ENCODE results near the gene ZMAT1.
"Not testable (repeated sequence)": the region's sequence is repeated elsewhere in the genome, so short reads cannot be mapped to it uniquely, and the experiment has no call there.

The ZMAT1 gene

GRCh38 chrX:101931488-101932248 is at the start of gene ZMAT1:
Gene ZMAT1, minus strand, starts transcription at chrX:101932027. Its CDS starts 19 bp downstream, at chrX:101932008.
- DNase-seq (ENCODE audit: low read depth), result peak; percentile 87

GRCh38 chrX:101977106-101977505 is 45.3 kb upstream of the ZMAT1 start:
- DNase-seq (ENCODE audit: low read depth), result peak; percentile 65

DNA sequence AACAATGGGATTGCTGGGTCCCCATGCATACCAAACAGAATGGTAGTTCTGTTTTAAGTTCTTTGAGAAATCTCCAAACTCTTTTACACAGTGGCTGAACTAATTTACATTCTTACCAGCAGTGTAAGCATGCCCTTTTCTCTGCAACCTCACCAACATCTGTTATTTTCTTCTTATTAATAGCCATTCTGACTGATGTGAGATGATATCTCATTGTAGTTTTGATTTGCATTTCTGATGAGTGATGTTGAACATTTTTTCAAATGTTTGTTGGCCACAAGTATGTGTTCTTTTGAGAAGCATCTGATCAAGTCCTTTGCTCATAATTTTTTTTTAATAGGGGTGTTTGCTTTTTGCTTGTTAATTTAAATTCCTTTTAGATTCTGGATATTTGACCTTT is 41.2 kb upstream of the ZMAT1 start:
- DNase-seq (ENCODE audit: low read depth), result peak; percentile 80

DNA sequence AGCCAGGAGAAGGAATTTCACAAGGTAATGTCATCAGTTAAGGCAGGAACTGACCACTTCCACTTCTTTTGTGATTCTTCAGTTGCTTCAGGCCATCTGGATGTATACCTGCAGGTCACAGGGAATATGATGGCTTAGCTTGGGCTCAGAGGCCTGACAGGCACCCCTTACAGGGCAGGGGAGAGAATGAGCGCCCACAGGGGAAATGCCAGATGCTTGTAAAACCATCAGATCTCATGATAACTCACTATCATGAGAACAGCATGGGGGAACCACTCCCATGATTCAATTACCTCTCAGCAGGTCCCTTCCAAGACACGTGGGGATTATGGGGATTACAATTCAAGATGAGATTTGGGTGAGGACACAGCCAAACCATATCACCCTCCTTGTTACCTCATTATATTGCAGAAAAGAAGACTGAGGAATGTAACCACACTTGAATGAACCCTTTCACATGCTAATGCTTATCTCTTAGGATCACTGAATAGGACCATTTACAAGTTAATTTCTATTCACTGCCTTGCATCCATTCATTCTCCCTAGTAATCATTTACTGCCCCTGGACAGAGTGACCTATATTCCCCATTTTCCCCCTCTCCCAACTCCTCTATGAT is 33.2 kb upstream of the ZMAT1 start:
- not testable (repeated sequence) for DNase-seq (ENCODE audit: low read depth)

DNA sequence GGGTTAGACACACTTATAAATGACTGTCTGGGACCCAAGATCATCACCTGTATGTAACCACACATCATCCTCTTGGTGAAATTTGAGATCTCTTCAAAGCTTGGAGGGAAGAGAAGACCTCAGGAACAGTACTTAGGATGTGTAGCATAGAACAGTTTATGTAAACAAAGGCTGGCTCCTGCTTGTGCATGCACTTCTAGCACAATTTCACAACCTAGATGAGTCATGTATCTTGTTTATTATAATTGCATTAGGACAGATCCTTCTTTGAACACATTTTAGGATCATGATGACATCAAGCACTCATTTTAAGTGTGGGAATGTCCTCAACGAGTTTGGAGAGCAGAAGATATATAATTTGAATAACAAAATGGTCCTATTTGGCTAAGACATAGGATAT is 26.3 kb upstream of the ZMAT1 start:
- peak; percentile 65 for DNase-seq (ENCODE audit: low read depth)

DNA sequence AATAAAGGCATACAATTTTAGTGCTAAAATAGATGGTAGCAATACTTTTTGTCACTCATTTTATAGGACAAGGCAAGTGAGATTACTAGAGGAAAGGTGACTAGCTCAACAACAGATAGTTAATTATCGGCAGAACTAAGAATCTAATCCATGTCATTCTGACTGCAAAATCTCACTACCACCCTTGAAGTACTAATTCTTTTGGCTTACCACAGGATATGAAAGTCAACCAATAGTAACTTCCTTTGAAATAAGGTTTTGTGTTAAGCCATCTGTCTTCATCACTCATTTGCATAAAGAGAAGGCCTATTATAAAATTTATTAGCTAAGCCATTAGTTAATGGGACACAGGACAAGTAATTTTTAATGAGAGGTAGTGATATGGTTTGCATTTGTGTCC is 25.3 kb upstream of the ZMAT1 start:
- DNase-seq (ENCODE audit: low read depth), result no peak

GRCh38 chrX:101956556-101956955 is 24.7 kb upstream of the ZMAT1 start:
- no peak for DNase-seq (ENCODE audit: low read depth)

- no peak for DNase-seq (ENCODE audit: low read depth)
Observed at GRCh38 chrX:101950581-101950980, 18.8 kb upstream of the ZMAT1 start.

- DNase-seq (ENCODE audit: low read depth), result no peak
Observed at GRCh38 chrX:101932249-101932570, 383 bp upstream of the ZMAT1 start.

DNA sequence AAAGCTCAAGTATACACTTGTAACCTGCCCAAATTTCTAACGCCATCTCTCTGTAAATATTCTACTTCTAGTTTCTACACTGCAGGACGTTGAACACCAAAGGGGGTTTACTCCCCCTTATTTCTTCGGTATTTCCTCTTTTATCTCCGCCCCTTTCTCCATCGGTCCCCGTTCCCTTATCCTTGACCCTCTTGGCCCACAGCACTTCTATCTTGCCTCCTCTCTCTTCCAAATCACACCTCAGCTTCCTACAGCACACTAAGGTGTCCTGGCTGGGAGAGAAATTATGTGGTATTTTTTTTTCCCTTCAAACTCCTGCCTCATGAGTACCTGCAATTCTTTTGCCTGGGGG is 715 bp downstream of the ZMAT1 start:
- DNase-seq (ENCODE audit: low read depth), result peak; percentile 4

GRCh38 chrX:101925733-101926132 is 6.1 kb downstream of the ZMAT1 start:
- DNase-seq (ENCODE audit: low read depth), result no peak

DNA sequence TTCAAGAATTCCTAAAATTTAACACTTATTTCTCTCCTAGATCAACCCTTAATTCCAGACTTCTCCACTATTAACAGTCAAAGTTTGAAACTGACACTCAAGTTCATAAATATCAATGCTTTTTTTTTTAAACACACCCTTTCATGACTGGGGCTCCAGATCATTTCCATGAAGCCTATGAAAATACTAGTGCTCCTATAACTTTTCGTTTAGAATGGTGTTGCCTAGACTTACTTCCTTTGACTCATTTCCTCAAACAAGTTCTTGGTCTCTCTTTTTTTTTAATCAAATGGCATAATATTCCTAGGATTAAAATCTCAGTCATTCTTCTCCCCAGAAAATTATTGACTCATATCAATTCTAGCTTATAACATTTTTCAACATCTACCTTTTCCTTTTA is 13.1 kb downstream of the ZMAT1 start:
- DNase-seq (ENCODE audit: low read depth), result no peak

GRCh38 chrX:101906136-101906796 is 25.6 kb downstream of the ZMAT1 start:
- no peak for DNase-seq (ENCODE audit: low read depth)

GRCh38 chrX:101904996-101905395 is 26.8 kb downstream of the ZMAT1 start:
- DNase-seq (ENCODE audit: low read depth), result no peak

Data from EH (cell line).